HG03469 (cell line): ENCODE measurements around the gene LGI4.
"Not testable (repeated sequence)": the region's sequence is repeated elsewhere in the genome, so short reads cannot be mapped to it uniquely, and the experiment has no call there.

Source experiments
- ATAC-seq: cut with Tn5 transposase; IDR thresholded peaks from one replicate; pipeline ENCODE4 v1.9.1; 2021; ENCODE audit warnings: mild to moderate bottlenecking, moderate library complexity, moderate number of reproducible peaks; ENCODE audit not compliant: unreplicated experiment

The LGI4 gene

GRCh38 chr19:35107545-35107944 is 27.3 kb downstream of the LGI4 start:
- ATAC-seq, result no peak

DNA sequence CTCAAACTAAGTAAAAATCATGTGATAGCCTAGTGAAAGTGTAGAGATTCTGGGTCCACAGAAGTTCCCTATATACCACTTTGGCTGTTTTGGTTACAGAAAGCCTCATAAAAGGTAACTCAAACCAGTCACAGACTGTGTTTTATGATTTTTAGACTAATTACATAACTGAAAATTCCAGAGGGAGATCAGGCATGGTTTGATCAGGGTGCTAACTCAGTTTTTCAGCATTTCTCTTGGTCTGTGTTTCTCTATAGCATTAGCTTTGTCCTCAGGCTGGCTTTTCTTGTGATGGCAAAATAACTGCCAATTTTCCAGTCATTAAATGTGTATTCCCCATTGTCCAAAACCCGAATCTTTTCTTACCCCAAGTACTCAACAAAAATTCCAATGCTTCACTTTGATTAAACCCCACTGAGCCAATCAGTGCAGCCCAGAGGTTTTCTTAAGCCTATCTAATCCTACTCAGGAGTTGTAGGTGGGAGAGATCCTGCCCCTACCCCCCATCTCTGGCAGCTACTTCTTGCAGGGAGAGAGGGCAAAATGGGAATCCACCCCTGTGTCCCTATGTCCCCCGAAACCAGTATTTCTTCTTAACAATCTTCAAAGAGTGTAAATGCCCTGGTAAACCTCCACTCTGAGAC is 27.8 kb downstream of the LGI4 start:
- no peak for ATAC-seq

- no peak for ATAC-seq
Observed at GRCh38 chr19:35106291-35106583, 28.6 kb downstream of the LGI4 start.

- ATAC-seq, result no peak
Observed at GRCh38 chr19:35105411-35106290, 29.2 kb downstream of the LGI4 start.

- ATAC-seq, result no peak
Observed at GRCh38 chr19:35105047-35105410, 29.8 kb downstream of the LGI4 start.

DNA sequence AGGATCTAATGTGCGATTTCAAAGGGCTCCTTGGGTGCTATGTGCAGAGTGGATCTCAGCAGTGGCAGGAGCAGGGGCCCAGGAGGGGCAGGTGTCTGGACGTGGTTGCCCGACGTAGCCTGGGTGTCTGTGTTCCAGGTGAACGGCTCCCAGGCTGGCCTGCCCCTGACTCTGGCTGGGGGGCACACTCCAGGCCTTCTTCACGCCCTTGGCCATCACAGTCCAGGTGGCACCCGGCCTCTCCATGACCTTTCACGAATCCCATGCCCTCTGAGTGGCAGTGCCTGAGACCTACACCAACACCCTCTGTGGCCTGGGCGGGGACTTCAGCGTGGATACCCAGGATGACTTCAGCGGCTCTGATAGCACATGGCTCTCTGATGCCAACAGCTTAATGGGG is 30.5 kb downstream of the LGI4 start:
- ATAC-seq, result no peak

DNA sequence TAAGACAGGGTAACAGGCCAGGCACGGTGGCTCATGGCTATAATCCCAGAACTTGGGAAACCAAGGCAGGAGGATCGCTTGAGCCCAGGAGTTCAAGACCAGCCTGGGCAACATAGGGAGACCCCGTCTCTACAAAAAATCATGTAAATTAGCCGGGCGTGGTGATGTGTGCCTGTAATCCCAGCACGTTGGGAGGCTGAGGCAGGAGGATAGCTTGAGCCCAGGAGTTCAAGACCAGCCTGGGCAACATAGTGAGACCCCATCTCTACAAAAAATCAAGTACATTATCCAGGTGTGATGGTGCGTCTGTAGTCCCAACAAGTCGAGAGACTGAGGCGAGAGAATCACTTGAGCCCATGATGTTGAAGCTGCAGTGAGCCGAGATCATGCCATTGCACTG is 31.2 kb downstream of the LGI4 start:
- ATAC-seq, result not testable (repeated sequence)

- not testable (repeated sequence) for ATAC-seq
Observed at GRCh38 chr19:35101949-35102348, 32.9 kb downstream of the LGI4 start.

GRCh38 chr19:35100588-35101533 is 34.0 kb downstream of the LGI4 start:
- ATAC-seq, result no peak

GRCh38 chr19:35099897-35100275 is 35.0 kb downstream of the LGI4 start:
- no peak for ATAC-seq

DNA sequence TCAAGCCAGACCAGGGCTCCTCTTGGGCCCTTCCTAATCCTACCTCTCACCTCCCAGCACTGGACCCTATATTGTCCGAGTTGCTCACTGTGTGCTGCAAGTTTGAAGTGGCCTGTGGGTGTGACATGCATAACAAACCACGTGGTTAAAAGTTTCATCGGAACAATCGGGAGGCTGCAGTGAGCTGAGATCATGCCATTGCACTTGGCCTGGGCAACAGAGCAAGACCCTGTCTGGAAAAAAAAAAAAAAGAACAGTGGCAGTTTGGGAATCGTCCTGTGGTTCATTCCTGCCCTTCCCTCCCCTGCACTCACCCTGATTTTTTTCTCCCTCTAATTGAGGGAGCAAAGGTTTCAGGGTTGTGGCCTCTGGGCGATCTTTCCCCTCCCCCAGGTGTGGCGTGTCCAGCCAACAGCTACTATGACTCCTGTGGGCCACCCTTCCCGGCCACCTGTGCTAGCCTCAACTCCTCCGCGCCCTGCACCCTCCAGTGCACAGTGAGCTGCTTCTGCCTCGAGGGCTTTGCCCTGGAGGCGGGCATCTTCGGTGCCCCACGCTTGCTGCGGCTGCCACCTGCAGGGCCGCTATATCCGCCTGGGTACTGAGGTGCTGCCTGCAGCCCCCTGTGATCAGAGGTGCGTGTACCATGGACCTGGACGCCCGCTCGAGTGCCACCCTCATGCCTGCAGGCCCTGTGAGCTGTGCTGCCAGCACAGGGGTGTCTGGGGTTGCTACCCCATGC is 35.5 kb downstream of the LGI4 start:
- ATAC-seq, result no peak

DNA sequence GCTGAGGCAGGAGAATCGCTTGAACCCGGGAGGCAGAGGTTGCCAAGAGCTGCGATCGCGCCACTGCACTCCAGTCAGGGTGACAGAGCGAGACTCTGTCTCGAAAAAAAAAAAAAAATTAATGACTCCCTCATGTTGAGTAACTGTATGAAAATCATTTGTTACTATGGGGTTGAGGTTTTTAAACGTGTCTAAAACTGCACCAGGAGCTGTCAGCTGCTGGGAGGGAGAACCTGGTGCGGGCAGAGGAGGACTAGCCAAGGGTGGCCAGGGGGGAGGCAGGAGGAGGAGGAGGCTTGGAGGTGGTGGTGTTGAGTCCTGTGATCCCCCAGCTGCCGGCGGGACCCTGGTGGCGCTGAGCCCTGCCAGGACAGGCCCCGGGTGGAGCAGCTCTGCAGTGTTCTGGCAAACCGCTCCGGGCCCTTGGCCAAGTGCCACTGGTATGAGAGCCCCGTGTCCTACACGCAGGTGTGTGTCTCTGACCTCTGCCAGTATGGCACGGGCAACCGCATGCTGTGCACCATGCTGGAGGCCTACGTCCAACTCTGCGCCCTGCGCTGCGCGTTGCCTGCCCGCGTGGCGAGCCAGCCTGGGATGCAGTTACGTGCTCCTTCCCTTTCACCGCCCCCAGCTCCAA is 36.3 kb downstream of the LGI4 start:
- no peak for ATAC-seq

DNA sequence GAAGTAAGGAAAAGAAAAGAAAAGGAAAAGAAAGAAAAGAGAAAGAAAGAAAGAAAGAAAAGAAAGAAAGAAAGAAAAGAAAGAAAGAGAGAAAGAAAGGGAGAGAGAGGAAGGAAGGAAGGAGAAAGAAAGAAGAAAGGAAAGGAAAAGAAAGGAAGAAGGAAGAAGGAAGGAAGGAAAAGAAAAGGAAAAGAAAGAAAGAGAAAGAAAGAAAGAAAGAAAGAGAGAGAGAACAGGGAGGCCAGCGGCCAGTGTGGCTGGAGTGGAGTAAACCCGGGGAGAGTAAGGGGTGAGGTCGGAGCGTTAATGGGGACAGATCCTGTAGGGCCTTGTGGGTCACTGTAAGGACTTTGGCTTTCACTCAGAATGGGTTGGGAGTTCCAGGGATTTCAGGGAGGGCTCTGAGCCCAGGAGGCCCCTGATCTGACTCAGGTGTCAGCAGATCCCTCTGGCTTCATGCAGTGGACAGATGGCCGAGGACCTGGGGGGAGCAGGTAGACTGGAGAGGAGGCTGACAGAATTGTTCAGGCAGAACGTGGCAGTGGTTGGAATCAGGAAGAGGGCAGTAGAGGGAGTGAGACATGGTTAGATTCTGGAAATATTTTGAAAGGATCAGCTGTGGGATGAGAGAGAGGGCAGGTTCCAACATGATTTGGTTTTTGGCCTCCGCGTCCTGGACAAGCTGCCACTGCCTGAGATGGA is 39.0 kb downstream of the LGI4 start:
- ATAC-seq, result no peak

DNA sequence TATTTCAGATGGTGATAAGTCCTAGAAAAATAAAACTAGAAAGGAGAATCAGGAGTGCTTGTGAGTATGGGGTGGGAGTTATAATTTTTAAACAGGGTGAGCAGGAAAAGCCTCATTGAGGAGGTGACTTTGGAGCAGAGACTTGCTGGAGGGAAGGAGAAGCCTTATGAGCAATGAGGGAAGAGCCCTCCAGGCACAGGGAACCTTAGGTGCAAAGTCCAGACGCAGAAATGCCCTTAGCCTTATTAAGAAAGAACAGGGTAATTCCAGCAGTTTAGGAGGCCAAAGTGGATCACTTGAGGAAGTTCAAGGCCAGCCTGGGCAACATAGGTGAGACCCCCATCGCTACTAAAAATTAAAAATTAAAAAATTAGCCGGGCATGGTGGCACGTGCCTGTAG is 40.2 kb downstream of the LGI4 start:
- ATAC-seq, result no peak

DNA sequence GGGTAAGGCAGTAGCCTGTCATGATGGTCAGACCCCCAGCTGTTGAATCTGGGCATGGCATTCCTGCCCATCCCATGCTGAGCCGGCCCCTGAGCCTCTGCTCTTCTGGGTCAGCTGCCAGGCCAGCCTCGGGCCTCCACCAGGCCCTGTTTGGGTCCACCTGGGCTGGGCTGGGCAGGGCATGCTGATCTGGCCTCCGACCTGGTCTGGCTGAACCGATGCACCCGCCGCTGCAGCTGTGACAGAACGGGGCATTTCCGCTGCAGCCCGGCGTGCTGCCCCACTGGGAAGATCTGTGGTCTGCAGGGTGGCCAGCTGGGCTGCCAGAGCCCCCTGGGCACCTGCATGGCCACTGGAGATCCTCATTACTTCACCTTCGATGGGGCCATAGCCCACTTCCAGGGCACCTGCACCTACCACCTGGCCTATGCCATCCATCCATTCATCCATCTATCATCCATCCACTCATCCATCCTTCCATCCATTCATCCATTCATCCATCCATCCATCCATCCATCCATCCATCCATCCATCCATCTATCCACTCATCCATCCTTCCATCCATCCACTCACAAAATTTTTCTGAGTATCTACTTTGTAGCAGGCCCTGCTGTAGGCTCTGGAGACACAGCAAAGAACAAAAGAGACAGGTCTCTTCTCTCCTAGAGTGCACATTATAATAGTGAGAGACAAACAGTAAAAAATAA is 40.8 kb downstream of the LGI4 start:
- no peak for ATAC-seq

DNA sequence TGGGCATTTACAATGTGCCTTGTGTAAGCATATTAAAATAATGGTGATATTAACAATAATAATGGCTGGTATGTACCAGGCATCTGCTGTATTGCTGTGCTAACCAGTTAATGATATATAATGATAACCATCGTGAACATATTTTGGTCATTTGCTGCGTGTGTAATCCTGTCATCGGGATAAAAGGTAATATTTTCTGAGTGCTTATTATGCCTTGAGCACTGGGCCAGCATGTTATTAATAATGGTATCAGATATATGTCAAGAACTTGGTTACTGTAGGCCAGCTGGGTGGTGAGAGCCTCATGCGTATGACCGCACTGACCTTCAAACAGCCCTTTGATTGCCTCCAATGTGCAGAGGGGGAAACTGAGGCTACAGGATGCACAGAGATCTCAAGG is 41.4 kb downstream of the LGI4 start:
- ATAC-seq, result no peak

DNA sequence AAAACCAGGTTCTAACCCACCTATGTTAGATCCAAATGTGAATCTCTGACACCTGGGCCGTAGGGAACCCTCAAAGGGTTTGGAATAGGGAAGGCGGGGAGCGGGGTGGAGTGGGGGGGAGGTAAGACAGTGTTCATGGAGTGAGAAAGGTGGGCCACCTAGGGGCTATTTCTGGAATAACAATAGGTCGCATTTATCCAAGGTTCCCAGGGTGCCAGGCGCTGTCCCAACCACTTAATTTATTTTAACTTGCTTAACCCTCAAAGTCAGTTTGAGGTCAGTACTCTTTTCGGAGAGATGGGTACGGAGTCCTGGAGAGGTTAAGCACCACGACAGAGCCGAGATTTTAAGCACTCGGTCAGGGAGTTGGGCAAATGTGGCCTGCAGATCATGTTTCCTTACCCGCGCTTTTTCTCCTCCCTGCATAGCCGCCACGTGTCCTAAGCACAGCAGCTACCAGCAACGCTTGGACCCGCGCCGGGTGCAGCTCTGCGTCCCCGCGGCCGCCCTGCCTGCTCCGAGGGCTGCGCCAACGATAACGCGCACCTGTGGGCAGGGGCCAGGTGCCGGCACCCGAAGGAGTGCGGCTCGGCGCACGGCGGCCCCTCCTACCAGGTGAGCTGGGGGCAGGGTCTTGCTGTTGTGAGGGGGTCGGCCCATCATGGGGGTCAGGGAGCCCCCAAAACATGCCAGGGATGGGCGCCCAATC is 44.2 kb downstream of the LGI4 start:
- ATAC-seq, result no peak

- no peak for ATAC-seq
Observed at GRCh38 chr19:35090160-35090505, 44.7 kb downstream of the LGI4 start.

DNA sequence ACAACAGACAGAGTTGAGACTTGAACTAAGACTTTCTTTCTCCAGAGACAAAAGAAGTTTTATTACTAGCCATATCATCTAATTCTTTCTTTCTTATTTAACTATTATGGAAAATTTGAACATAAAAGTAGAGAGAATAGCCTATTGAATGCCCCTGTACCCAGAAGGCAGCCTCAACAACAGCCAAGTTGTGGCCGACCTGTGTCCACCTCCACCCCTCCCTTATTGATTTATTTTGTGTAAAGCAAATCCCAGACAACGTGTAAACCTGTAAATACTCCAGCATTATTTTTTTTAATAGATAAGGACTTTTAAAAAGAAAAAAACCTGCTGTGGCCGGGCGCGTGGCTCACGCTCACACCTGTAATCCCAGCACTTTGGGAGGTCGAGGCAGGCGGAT is 45.3 kb downstream of the LGI4 start:
- ATAC-seq, result no peak
